Measurements from ENCODE around the gene CDC42BPB.

DNA sequence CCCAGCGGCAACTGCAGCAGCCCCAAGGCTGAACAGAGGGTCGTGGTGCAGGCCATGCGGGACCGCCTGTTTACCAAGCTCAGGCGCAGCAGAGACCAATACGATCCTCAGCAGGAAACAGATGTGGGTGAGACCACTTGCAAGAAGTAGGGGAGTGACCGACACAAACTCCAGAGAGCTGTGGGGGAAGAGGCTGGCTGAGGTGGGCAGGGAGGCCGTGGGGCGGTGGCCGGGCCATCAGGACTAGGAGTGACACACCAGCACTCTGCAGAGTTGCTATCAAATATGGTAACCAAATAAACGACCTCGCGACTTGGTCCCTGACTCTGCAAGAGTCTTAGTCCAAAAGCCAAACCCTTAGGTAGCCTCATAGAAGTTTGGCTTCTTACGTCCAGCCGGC is 104.2 kb downstream of the CDC42BPB start:
- TF ChIP-seq RAD21 (IDR thresholded peaks at IDR 0.05; ENCODE audit: low read length) (no peak), RCOR1 (IDR thresholded peaks at IDR 0.05; ENCODE audit: insufficient replicate concordance, low read length) (no peak), POLR2A (IDR thresholded peaks at IDR 0.05; ENCODE audit: low read depth, low read length) (no peak), MAFK (IDR thresholded peaks at IDR 0.05; ENCODE audit: low read depth, low read length) (no peak), CEBPB (IDR thresholded peaks at IDR 0.05; ENCODE audit: low read depth, low read length) (no peak), SMC3 (IDR thresholded peaks at IDR 0.05; ENCODE audit: low read depth, low read length) (no peak), RFX5 (IDR thresholded peaks at IDR 0.05; ENCODE audit: low read depth, low read length) (no peak), MAZ (IDR thresholded peaks at IDR 0.05; ENCODE audit: borderline replicate concordance, low read depth, low read length) (no peak), MXI1 (IDR thresholded peaks at IDR 0.05; ENCODE audit: borderline replicate concordance, low read depth, low read length) (no peak), BHLHE40 (IDR thresholded peaks at IDR 0.05; ENCODE audit: low read depth, low read length) (no peak), NFE2L2 (IDR thresholded peaks at IDR 0.05; ENCODE audit: low read depth, low read length) (no peak)
- TF ChIP-seq, protein P1, sequence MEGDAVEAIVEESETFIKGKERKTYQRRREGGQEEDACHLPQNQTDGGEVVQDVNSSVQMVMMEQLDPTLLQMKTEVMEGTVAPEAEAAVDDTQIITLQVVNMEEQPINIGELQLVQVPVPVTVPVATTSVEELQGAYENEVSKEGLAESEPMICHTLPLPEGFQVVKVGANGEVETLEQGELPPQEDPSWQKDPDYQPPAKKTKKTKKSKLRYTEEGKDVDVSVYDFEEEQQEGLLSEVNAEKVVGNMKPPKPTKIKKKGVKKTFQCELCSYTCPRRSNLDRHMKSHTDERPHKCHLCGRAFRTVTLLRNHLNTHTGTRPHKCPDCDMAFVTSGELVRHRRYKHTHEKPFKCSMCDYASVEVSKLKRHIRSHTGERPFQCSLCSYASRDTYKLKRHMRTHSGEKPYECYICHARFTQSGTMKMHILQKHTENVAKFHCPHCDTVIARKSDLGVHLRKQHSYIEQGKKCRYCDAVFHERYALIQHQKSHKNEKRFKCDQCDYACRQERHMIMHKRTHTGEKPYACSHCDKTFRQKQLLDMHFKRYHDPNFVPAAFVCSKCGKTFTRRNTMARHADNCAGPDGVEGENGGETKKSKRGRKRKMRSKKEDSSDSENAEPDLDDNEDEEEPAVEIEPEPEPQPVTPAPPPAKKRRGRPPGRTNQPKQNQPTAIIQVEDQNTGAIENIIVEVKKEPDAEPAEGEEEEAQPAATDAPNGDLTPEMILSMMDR (conservative IDR thresholded peaks at IDR 0.05; ENCODE audit: low read depth, low read length), result no peak
- TF ChIP-seq, protein P2, sequence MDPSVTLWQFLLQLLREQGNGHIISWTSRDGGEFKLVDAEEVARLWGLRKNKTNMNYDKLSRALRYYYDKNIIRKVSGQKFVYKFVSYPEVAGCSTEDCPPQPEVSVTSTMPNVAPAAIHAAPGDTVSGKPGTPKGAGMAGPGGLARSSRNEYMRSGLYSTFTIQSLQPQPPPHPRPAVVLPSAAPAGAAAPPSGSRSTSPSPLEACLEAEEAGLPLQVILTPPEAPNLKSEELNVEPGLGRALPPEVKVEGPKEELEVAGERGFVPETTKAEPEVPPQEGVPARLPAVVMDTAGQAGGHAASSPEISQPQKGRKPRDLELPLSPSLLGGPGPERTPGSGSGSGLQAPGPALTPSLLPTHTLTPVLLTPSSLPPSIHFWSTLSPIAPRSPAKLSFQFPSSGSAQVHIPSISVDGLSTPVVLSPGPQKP (IDR thresholded peaks at IDR 0.05; ENCODE audit: borderline replicate concordance, low read depth, low read length), result no peak
- TF ChIP-seq, protein P3, sequence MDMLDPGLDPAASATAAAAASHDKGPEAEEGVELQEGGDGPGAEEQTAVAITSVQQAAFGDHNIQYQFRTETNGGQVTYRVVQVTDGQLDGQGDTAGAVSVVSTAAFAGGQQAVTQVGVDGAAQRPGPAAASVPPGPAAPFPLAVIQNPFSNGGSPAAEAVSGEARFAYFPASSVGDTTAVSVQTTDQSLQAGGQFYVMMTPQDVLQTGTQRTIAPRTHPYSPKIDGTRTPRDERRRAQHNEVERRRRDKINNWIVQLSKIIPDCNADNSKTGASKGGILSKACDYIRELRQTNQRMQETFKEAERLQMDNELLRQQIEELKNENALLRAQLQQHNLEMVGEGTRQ (IDR thresholded peaks at IDR 0.05; ENCODE audit: low read depth, low read length), result no peak
